ENCODE measurements around the gene DCDC2B. TPM values are rescaled to one million over a fixed set of nuclear protein-coding genes. Genes with fewer than 3 reads are reported as not detected.

The DCDC2B gene
- polyA plus RNA-seq, 2 of the 4 experiments (the other 2 are of a cell fraction), result not detected

GRCh38 chr1:32255072-32256071 lies 46.5 kb downstream of the DCDC2B start:
- DNase-seq (ENCODE audit: low read depth in 1 of 2, low spot score in 1 of 2) (no peak), FAIRE-seq (no peak), ATAC-seq (no peak)
- 67% methylated on average over 10 of the region's 10 CpGs for WGBS (ENCODE audit: missing lambda C conversion rate)
- no peak overlapping the region for H3K27ac ChIP-seq
- no peak for TF ChIP-seq MYC (IDR thresholded peaks at IDR 0.05; ENCODE audit: borderline replicate concordance, low read length)
- no peak for TF ChIP-seq FOXS1 (CRISPR knock-in tag; IDR thresholded peaks at IDR 0.05)
- no peak for TF ChIP-seq POLR2AphosphoS2 (conservative IDR thresholded peaks at IDR 0.05; ENCODE audit: low read length)
- TF ChIP-seq JUN (IDR thresholded peaks at IDR 0.05), result no peak
- TF ChIP-seq NR3C1 (IDR thresholded peaks at IDR 0.05), result no peak
- no peak for TF ChIP-seq CEBPB (IDR thresholded peaks at IDR 0.05)
- TF ChIP-seq TFCP2L1 (CRISPR knock-in tag; IDR thresholded peaks at IDR 0.05), result no peak
- no peak for TF ChIP-seq HOXB5 (CRISPR knock-in tag; IDR thresholded peaks at IDR 0.05)
- no peak for TF ChIP-seq POLR2A (IDR thresholded peaks at IDR 0.05; ENCODE audit: low read length)
- no peak for TF ChIP-seq ZC3H11A (IDR thresholded peaks at IDR 0.05)
- POLR2A ChIA-PET, result no interaction called here
- no peaks in the 10 kb centered on the region for H3K9me3 ChIP-seq
- H3K4me3 ChIP-seq, result no peak overlapping the region
- H3K4me2 ChIP-seq, result no peak overlapping the region
- H3K4me1 ChIP-seq, result no peaks in the 10 kb centered on the region
- CTCF ChIA-PET, result interaction anchor here (0.6 to 2.2 kb wide), 6 partner anchors 9 to 1167 kb away, joined by 3 to 7 read pairs (median 4); partner anchors contain the start of gene FAM167B

- no peak for FAIRE-seq
These were observed 47.8 kb downstream of the DCDC2B start for GRCh38 chr1:32256473-32257226.

GRCh38 chr1:32257227-32257508 lies 48.3 kb downstream of the DCDC2B start:
- TF ChIP-seq ZC3H11A (IDR thresholded peaks at IDR 0.05) (no peak), JUN (IDR thresholded peaks at IDR 0.05) (no peak), CEBPB (IDR thresholded peaks at IDR 0.05) (no peak), HOXA7 (CRISPR knock-in tag; IDR thresholded peaks at IDR 0.05) (no peak), RNF2 (IDR thresholded peaks at IDR 0.05; ENCODE audit: borderline replicate concordance, low read depth) (no peak), E2F6 (IDR thresholded peaks at IDR 0.05; ENCODE audit: borderline replicate concordance, low read depth) (no peak), FOSL2 (IDR thresholded peaks at IDR 0.05) (no peak), FOSL2 (CRISPR knock-in tag; IDR thresholded peaks at IDR 0.05) (no peak), RAD21 (conservative IDR thresholded peaks at IDR 0.05 in 1 of 2, IDR thresholded peaks at IDR 0.05 in 1 of 2) (no peak), USF2 (IDR thresholded peaks at IDR 0.05) (no peak)
- H3K4me2 ChIP-seq, result no peak overlapping the region
- H3K4me3 ChIP-seq, result no peak overlapping the region
- H3K9me3 ChIP-seq, result no peaks in the 10 kb centered on the region
- ChIA-PET POLR2A (no interaction called here), CTCF (no interaction called here)
- H3K4me1 ChIP-seq, result no peaks in the 10 kb centered on the region
- H3K27ac ChIP-seq, result no peak overlapping the region
- FAIRE-seq (no peak), ATAC-seq (no peak), DNase-seq (ENCODE audit: low read depth in 1 of 2, low spot score in 1 of 2) (no peak)
- 86% methylated on average over 6 of the region's 6 CpGs for WGBS (ENCODE audit: missing lambda C conversion rate)

More at GRCh38 chr1:32256473-32257226, 47.8 kb downstream of the DCDC2B start:
- Histone ChIP-seq H3K9me3 (no peaks in the 10 kb centered on the region), H3K4me1 (no peaks in the 10 kb centered on the region), H3K4me2 (no peak overlapping the region), H3K4me3 (no peak overlapping the region), H3K27ac (no peak overlapping the region)
- ChIA-PET POLR2A (no interaction called here), CTCF (interaction anchor here (1.4 to 2.2 kb wide), 3 partner anchors 8 to 16 kb away, joined by 5 to 7 read pairs (median 5); partner anchors contain the start of gene FAM167B)
- ATAC-seq, result no peak
- WGBS (ENCODE audit: missing lambda C conversion rate), result 72% methylated on average over 9 of the region's 9 CpGs
- TF ChIP-seq EHF (CRISPR knock-in tag; IDR thresholded peaks at IDR 0.05) (no peak), ZFP36 (IDR thresholded peaks at IDR 0.05; ENCODE audit: borderline replicate concordance, partially characterized antibody) (no peak), MAX (IDR thresholded peaks at IDR 0.05) (no peak), ZSCAN20 (CRISPR knock-in tag; IDR thresholded peaks at IDR 0.05) (no peak), HEYL (CRISPR knock-in tag; IDR thresholded peaks at IDR 0.05) (no peak), ZNF302 (CRISPR knock-in tag; IDR thresholded peaks at IDR 0.05) (no peak), ESRRA (IDR thresholded peaks at IDR 0.05; ENCODE audit: borderline replicate concordance, low read length) (no peak), HDAC2 (IDR thresholded peaks at IDR 0.05) (no peak), POLR2A (IDR thresholded peaks at IDR 0.05; ENCODE audit: low read length) (no peak)
- DNase-seq (ENCODE audit: low read depth in 1 of 2, low spot score in 1 of 2), result no peak
